Karpas-422 (cell line): ENCODE data around the gene ME2. TPM values are rescaled to one million over a fixed set of nuclear protein-coding genes. Genes with fewer than 3 reads are reported as not detected.

ENCODE experiments used
- DNase-seq: peaks from one replicate; pipeline ENCODE4 v3.0.0-alpha.2; 2015
- H2AFZ ChIP-seq: fragments of 200-600 bp; sonication (generic); 2 replicates; pipeline ENCODE4 v1.6.1; 2014; ENCODE audit warnings: antibody characterized with exemption, low read length, mixed read lengths
- H3K27ac ChIP-seq: fragments of 200-600 bp; sonication (generic); 2 replicates; pipeline ENCODE4 v1.5.1; 2014; ENCODE audit warnings: mild to moderate bottlenecking, low read length, moderate library complexity
- H3K27me3 ChIP-seq: fragments of 200-600 bp; sonication (generic); 2 replicates; pipeline ENCODE4 v1.6.1; 2014; ENCODE audit warnings: low read length, mixed read lengths
- H3K36me3 ChIP-seq: fragments of 200-600 bp; sonication (generic); 2 replicates; pipeline ENCODE4 v1.6.1; 2014; ENCODE audit warnings: low read length, mixed read lengths; ENCODE audit not compliant: insufficient read depth
- H3K4me1 ChIP-seq: fragments of 200-600 bp; sonication (generic); 2 replicates; pipeline ENCODE4 v1.6.1; 2014; ENCODE audit warnings: mild to moderate bottlenecking, low read length, mixed read lengths
- H3K4me2 ChIP-seq: fragments of 200-600 bp; sonication (generic); 2 replicates; pipeline ENCODE4 v1.6.1; 2014; ENCODE audit warnings: low read length, low read depth, mild to moderate bottlenecking; ENCODE audit not compliant: poor library complexity, severe bottlenecking
- H3K4me3 ChIP-seq: fragments of 200-600 bp; sonication (generic); 2 replicates; pipeline ENCODE4 v1.5.1; 2014; ENCODE audit warnings: mild to moderate bottlenecking, antibody characterized with exemption, low read length, mixed read lengths
- H3K79me2 ChIP-seq: fragments of 200-600 bp; sonication (generic); 2 replicates; pipeline ENCODE4 v1.6.1; 2014; ENCODE audit warnings: mild to moderate bottlenecking, low read length, mixed read lengths
- H3K9ac ChIP-seq: fragments of 200-600 bp; sonication (generic); 2 replicates; pipeline ENCODE4 v1.6.0; 2014; ENCODE audit warnings: low read length
- H3K9me2 ChIP-seq: fragments of 200-600 bp; sonication (generic), shearing (Covaris generic); replicated peaks from 2 replicates; pipeline ENCODE4 v1.6.0; 2014; ENCODE audit warnings: mild to moderate bottlenecking, low read length, moderate library complexity; ENCODE audit not compliant: insufficient read depth
- H3K9me3 ChIP-seq: fragments of 300-700, 200-600 bp; sonication (generic); 2 replicates; pipeline ENCODE4 v1.6.1; 2014; ENCODE audit warnings: low read length, mixed read lengths
- H4K20me1 ChIP-seq: fragments of 200-600 bp; sonication (generic); 2 replicates; pipeline ENCODE4 v1.6.1; 2014; ENCODE audit warnings: mild to moderate bottlenecking, antibody characterized with exemption, low read length, low read depth; ENCODE audit not compliant: insufficient read depth
- total RNA-seq: library from RNA; depleted of rRNA; stranded (reverse); fragments of >200 nt; shearing (Covaris generic); gene quantifications from 2 replicates; pipeline ENCODE4 v1.2.3, GENCODE V29; 2014; ENCODE audit warnings: low replicate concordance

Gene ME2
- total RNA-seq, 1 experiment from 2014 or later: 184 TPM

GRCh38 chr18:50950626-50951025 lies 71.7 kb downstream of the ME2 start:
- Histone ChIP-seq H3K9ac (no peak overlapping the region), H3K9me3 (no peaks in the 10 kb centered on the region), H3K27me3 (no peaks in the 10 kb centered on the region), H3K4me1 (no peaks in the 10 kb centered on the region), H2AFZ (no peak overlapping the region), H3K4me2 (no peak overlapping the region), H3K9me2 (no peaks in the 10 kb centered on the region), H3K36me3 (peaks cover 6% of the 10 kb centered on the region; the same call in 1 of the 2 replicates), H4K20me1 (no peaks in the 10 kb centered on the region), H3K27ac (no peak overlapping the region), H3K79me2 (no peaks in the 10 kb centered on the region), H3K4me3 (no peak overlapping the region)
- DNase-seq: no peak

GRCh38 chr18:50953822-50954221 lies 74.9 kb downstream of the ME2 start:
- H3K36me3 ChIP-seq: no peaks in the 10 kb centered on the region
- DNase-seq: no peak
- H3K79me2 ChIP-seq: no peaks in the 10 kb centered on the region
- H3K9me2 ChIP-seq: no peaks in the 10 kb centered on the region
- no peaks in the 10 kb centered on the region for H3K4me1 ChIP-seq
- no peak overlapping the region for H2AFZ ChIP-seq
- H3K4me3 ChIP-seq: no peak overlapping the region
- H3K9me3 ChIP-seq: no peaks in the 10 kb centered on the region
- H4K20me1 ChIP-seq: no peaks in the 10 kb centered on the region
- H3K27me3 ChIP-seq: no peaks in the 10 kb centered on the region
- no peak overlapping the region for H3K9ac ChIP-seq
- no peak overlapping the region for H3K27ac ChIP-seq
- H3K4me2 ChIP-seq: no peak overlapping the region

DNA sequence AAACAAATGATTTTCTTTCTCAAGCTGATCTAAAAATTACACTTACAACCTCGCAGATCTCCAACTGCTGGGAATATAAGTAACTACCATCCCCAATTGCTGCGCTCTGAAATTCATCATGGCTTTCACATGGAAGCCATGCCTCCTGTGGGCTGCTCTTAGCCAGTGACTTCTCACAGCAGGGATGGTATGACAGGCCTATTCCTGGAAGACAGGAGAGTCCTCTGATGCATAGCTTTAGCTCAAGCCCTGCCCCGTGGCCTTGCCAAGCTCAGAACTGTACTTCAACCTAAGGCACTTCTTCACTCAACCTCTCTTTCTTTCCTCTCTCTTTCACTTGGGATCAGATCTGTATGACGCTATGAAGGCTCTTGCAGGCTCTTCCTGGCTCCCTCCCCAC lies 76.3 kb downstream of the ME2 start:
- Histone ChIP-seq H3K9me2 (no peaks in the 10 kb centered on the region), H3K4me3 (no peak overlapping the region), H3K36me3 (no peaks in the 10 kb centered on the region), H4K20me1 (no peaks in the 10 kb centered on the region), H2AFZ (no peak overlapping the region), H3K79me2 (no peaks in the 10 kb centered on the region), H3K4me1 (no peaks in the 10 kb centered on the region), H3K27me3 (no peaks in the 10 kb centered on the region), H3K4me2 (no peak overlapping the region), H3K9ac (no peak overlapping the region), H3K27ac (no peak overlapping the region), H3K9me3 (no peaks in the 10 kb centered on the region)
- no peak for DNase-seq

- DNase-seq: no peak
- Histone ChIP-seq H3K27ac (no peak overlapping the region), H3K9me2 (no peaks in the 10 kb centered on the region), H2AFZ (no peak overlapping the region), H3K9ac (no peak overlapping the region), H3K36me3 (no peaks in the 10 kb centered on the region), H3K4me2 (no peak overlapping the region), H3K9me3 (no peaks in the 10 kb centered on the region), H3K27me3 (no peaks in the 10 kb centered on the region), H3K79me2 (no peaks in the 10 kb centered on the region), H3K4me3 (no peak overlapping the region), H4K20me1 (no peaks in the 10 kb centered on the region), H3K4me1 (no peaks in the 10 kb centered on the region)
Observed at GRCh38 chr18:50956116-50956515, 77.2 kb downstream of the ME2 start.

- no peaks in the 10 kb centered on the region for H3K36me3 ChIP-seq
- H3K9ac ChIP-seq: no peak overlapping the region
- no peak overlapping the region for H3K4me3 ChIP-seq
- no peaks in the 10 kb centered on the region for H4K20me1 ChIP-seq
- no peaks in the 10 kb centered on the region for H3K4me1 ChIP-seq
- H3K27ac ChIP-seq: no peak overlapping the region
- H3K9me3 ChIP-seq: peaks cover 7% of the 10 kb centered on the region
- H3K4me2 ChIP-seq: no peak overlapping the region
- DNase-seq: no peak
- no peaks in the 10 kb centered on the region for H3K27me3 ChIP-seq
- no peaks in the 10 kb centered on the region for H3K79me2 ChIP-seq
- H3K9me2 ChIP-seq: no peaks in the 10 kb centered on the region
- H2AFZ ChIP-seq: no peak overlapping the region
Observed at GRCh38 chr18:50961974-50962373, 83.1 kb downstream of the ME2 start.

GRCh38 chr18:50967714-50968661 lies 89.1 kb downstream of the ME2 start, which contains the start of gene ELAC1:
Gene ELAC1 (plus strand): TSS chr18:50968040. CDS start chr18:50974405, 6,365 bp downstream.
- Histone ChIP-seq H3K36me3 (no peaks in the 10 kb centered on the region), H3K4me2 (peak within 1 kb of the TSS; percentile 90), H3K27me3 (no peaks in the 10 kb centered on the region), H3K4me1 (peaks cover 16% of the 10 kb centered on the region), H3K4me3 (peak within 1 kb of the TSS; percentile 84), H3K9ac (peak within 1 kb of the TSS; percentile 93), H4K20me1 (no peaks in the 10 kb centered on the region), H3K27ac (peak within 1 kb of the TSS; percentile 45), H3K9me3 (no peaks in the 10 kb centered on the region), H3K9me2 (no peaks in the 10 kb centered on the region), H3K79me2 (peaks cover 22% of the 10 kb centered on the region), H2AFZ (peak within 1 kb of the TSS; percentile 96)
- DNase-seq: peak; percentile 93

- peaks cover 16% of the 10 kb centered on the region for H3K4me1 ChIP-seq
- peaks cover under 1% of the 10 kb centered on the region; the same call in 1 of the 2 replicates for H3K36me3 ChIP-seq
- no peak for DNase-seq
- peaks cover 22% of the 10 kb centered on the region for H3K79me2 ChIP-seq
- no peak overlapping the region for H3K27ac ChIP-seq
- H3K9ac ChIP-seq: peak overlapping the region; percentile 93
- H3K9me3 ChIP-seq: no peaks in the 10 kb centered on the region
- peak overlapping the region; percentile 84 for H3K4me3 ChIP-seq
- no peaks in the 10 kb centered on the region for H4K20me1 ChIP-seq
- H3K27me3 ChIP-seq: no peaks in the 10 kb centered on the region
- H3K9me2 ChIP-seq: no peaks in the 10 kb centered on the region
- peak overlapping the region; percentile 90 for H3K4me2 ChIP-seq
- H2AFZ ChIP-seq: no peak overlapping the region
Observed at GRCh38 chr18:50969448-50969847, 90.5 kb downstream of the ME2 start.

DNA sequence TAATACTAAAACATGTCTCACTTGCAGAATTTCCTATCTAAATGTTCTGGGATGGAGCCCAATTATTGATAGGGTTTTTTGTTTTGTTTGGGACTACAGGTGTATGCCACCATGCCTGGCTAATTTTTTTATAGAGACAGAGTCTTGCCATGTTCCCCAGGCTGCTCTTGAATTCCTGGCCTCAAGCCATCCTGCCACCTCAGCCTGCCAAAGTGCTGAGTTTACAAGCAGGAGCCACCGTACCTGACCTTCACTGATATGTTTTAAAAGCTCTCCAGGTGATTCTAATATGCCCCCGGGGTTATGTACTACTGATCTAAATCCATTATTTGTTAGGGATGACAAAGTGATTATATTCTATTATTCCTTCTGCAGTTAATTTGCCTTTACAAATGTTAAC lies 91.1 kb downstream of the ME2 start:
- peaks cover 6% of the 10 kb centered on the region; the same call in 1 of the 2 replicates for H3K36me3 ChIP-seq
- DNase-seq: no peak
- H3K27ac ChIP-seq: no peak overlapping the region
- H3K4me1 ChIP-seq: peaks cover 16% of the 10 kb centered on the region
- H3K27me3 ChIP-seq: no peaks in the 10 kb centered on the region
- H4K20me1 ChIP-seq: no peaks in the 10 kb centered on the region
- H2AFZ ChIP-seq: no peak overlapping the region
- no peak overlapping the region for H3K4me3 ChIP-seq
- H3K79me2 ChIP-seq: peaks cover 22% of the 10 kb centered on the region
- H3K9me2 ChIP-seq: no peaks in the 10 kb centered on the region
- H3K4me2 ChIP-seq: peak overlapping the region; percentile 90
- H3K9ac ChIP-seq: no peak overlapping the region
- H3K9me3 ChIP-seq: no peaks in the 10 kb centered on the region
